ENCODE measurements around the gene UBE2F. TPM values are rescaled to one million over a fixed set of nuclear protein-coding genes. Genes with fewer than 3 reads are reported as not detected.

UBE2F gene
- total RNA-seq, 1 experiment from 2014 or later: 44.9 TPM

DNA sequence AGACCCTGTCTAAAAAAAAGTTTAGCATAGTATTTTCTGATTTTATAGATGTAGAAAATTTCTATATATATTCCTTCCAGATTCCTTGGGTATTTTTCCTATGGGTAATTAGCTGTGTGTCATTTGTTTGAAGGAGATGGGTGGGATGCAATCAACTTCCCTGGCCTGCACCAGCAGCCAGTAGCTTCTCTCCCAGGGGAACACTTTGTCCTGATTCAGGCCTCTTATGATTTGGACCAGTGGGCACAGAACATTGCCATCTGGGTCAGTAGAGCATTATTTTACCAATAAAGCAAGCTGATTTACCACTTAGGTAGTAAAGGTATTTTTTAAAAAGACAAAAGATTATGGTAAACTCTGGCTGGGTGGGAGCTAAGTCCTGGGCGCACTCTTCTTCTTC lies 26.9 kb downstream of the UBE2F start:
- no peak overlapping the region for H3K4me3 ChIP-seq (ENCODE audit: low read depth in 2 of 2, low read length in 2 of 2)
- no peaks in the 10 kb centered on the region for H3K9me3 ChIP-seq (ENCODE audit: control insufficient read depth, insufficient read depth, low read depth, low read length)
- TF ChIP-seq TCF7L2 (IDR thresholded peaks at IDR 0.05; ENCODE audit: low read depth, low read length) (no peak), POLR2AphosphoS5 (IDR thresholded peaks at IDR 0.05; ENCODE audit: low read depth, low read length) (no peak), SIN3A (IDR thresholded peaks at IDR 0.05; ENCODE audit: borderline replicate concordance, insufficient read depth, low read depth, low read length) (no peak)
- TF ChIP-seq, protein P1, sequence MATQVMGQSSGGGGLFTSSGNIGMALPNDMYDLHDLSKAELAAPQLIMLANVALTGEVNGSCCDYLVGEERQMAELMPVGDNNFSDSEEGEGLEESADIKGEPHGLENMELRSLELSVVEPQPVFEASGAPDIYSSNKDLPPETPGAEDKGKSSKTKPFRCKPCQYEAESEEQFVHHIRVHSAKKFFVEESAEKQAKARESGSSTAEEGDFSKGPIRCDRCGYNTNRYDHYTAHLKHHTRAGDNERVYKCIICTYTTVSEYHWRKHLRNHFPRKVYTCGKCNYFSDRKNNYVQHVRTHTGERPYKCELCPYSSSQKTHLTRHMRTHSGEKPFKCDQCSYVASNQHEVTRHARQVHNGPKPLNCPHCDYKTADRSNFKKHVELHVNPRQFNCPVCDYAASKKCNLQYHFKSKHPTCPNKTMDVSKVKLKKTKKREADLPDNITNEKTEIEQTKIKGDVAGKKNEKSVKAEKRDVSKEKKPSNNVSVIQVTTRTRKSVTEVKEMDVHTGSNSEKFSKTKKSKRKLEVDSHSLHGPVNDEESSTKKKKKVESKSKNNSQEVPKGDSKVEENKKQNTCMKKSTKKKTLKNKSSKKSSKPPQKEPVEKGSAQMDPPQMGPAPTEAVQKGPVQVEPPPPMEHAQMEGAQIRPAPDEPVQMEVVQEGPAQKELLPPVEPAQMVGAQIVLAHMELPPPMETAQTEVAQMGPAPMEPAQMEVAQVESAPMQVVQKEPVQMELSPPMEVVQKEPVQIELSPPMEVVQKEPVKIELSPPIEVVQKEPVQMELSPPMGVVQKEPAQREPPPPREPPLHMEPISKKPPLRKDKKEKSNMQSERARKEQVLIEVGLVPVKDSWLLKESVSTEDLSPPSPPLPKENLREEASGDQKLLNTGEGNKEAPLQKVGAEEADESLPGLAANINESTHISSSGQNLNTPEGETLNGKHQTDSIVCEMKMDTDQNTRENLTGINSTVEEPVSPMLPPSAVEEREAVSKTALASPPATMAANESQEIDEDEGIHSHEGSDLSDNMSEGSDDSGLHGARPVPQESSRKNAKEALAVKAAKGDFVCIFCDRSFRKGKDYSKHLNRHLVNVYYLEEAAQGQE (IDR thresholded peaks at IDR 0.05; ENCODE audit: insufficient read depth in 1 of 2, low read depth in 2 of 2, low read length in 1 of 2): no peak
- ATAC-seq (no peak), DNase-seq (ENCODE audit: low read depth, low spot score) (no peak)
- intact Hi-C loops (cut with micrococcal nuclease; ENCODE audit: unreplicated experiment) (no loop called here), in situ Hi-C loops (cut with HindIII; ENCODE audit: low pct_unique_long_range_greater_than_20kb, low sequenced_read_pairs) (no loop called here)
- POLR2A ChIA-PET: no interaction called here
- H3K4me1 ChIP-seq (ENCODE audit: control insufficient read depth, insufficient read depth, low read length): no peaks in the 10 kb centered on the region
- no peaks in the 10 kb centered on the region; the same call in 1 of the 2 replicates for H3K36me3 ChIP-seq (ENCODE audit: control insufficient read depth, insufficient read depth, low read length)
- CTCF ChIA-PET: no interaction called here
- no TSS peak for BruUV-seq (replicated peaks)
- no peak overlapping the region for H3K27ac ChIP-seq (ENCODE audit: low read length)
- H3K27me3 ChIP-seq (ENCODE audit: control insufficient read depth, insufficient read depth, low read length): no peaks in the 10 kb centered on the region

GRCh38 chr2:237995036-237995435 lies 28.2 kb downstream of the UBE2F start:
- CTCF ChIA-PET: no interaction called here
- in situ Hi-C loops (cut with HindIII; ENCODE audit: low pct_unique_long_range_greater_than_20kb, low sequenced_read_pairs): no loop called here

More at GRCh38 chr2:237995036-237995435, 28.2 kb downstream of the UBE2F start:
- Histone ChIP-seq H3K4me3 (ENCODE audit: low read depth in 2 of 2, low read length in 2 of 2) (no peak overlapping the region), H3K9me3 (ENCODE audit: control insufficient read depth, insufficient read depth, low read depth, low read length) (0 out of 2 replicates have a peak, but pooled peaks cover 4% of the 10 kb centered on the region), H3K36me3 (ENCODE audit: control insufficient read depth, insufficient read depth, low read length) (no peaks in the 10 kb centered on the region; the same call in 1 of the 2 replicates), H3K27ac (ENCODE audit: low read length) (no peak overlapping the region), H3K4me1 (ENCODE audit: control insufficient read depth, insufficient read depth, low read length) (no peaks in the 10 kb centered on the region), H3K27me3 (ENCODE audit: control insufficient read depth, insufficient read depth, low read length) (no peaks in the 10 kb centered on the region)
- intact Hi-C loops (cut with micrococcal nuclease; ENCODE audit: unreplicated experiment): no loop called here
- no peak for TF ChIP-seq CTCF (IDR thresholded peaks at IDR 0.05)
- no peak for TF ChIP-seq TCF7L2 (IDR thresholded peaks at IDR 0.05; ENCODE audit: low read depth, low read length)
- TF ChIP-seq SIN3A (IDR thresholded peaks at IDR 0.05; ENCODE audit: borderline replicate concordance, insufficient read depth, low read depth, low read length): no peak
- TF ChIP-seq, protein P1 (IDR thresholded peaks at IDR 0.05; ENCODE audit: insufficient read depth in 1 of 2, low read depth in 2 of 2, low read length in 1 of 2): no peak
- TF ChIP-seq POLR2AphosphoS5 (IDR thresholded peaks at IDR 0.05; ENCODE audit: low read depth, low read length): no peak
- DNase-seq (ENCODE audit: low read depth, low spot score): no peak
- ATAC-seq: no peak
- BruUV-seq (replicated peaks): no TSS peak
- POLR2A ChIA-PET: no interaction called here
